Forelimb muscle (tissue), 1 donor: ENCODE measurements around the gene CEACAM16. TPM values are rescaled to one million over a fixed set of nuclear protein-coding genes. Genes with fewer than 3 reads are reported as not detected.

Experiments used
- polyA plus RNA-seq: library from polyadenylated mRNA; unstranded; fragments of 120-200 nt; gene quantifications from one replicate; pipeline ENCODE4 v1.2.1, GENCODE V29; 2013; ENCODE audit not compliant: insufficient read length

CEACAM16 gene
- polyA plus RNA-seq, 1 donor: 0.37 TPM

Other genes with a start within 250 kb of the CEACAM16 start
- 6.4 TPM for gene ZNF180, start 198.6 kb upstream of the CEACAM16 start, polyA plus RNA-seq
- gene CEACAM20, start 169.5 kb upstream of the CEACAM16 start, polyA plus RNA-seq: not detected
- gene IGSF23, start 85.6 kb upstream of the CEACAM16 start, polyA plus RNA-seq: not detected
- gene PVR, start 55.2 kb upstream of the CEACAM16 start, polyA plus RNA-seq: 19.6 TPM
- 8.0 TPM for gene CEACAM19, start 27.7 kb upstream of the CEACAM16 start, polyA plus RNA-seq
- gene BCL3, start 49.6 kb downstream of the CEACAM16 start, polyA plus RNA-seq: 11.6 TPM
- gene CBLC, start 78.7 kb downstream of the CEACAM16 start, polyA plus RNA-seq: not detected
- 201 TPM for gene BCAM, start 110.0 kb downstream of the CEACAM16 start, polyA plus RNA-seq
- gene NECTIN2, start 147.1 kb downstream of the CEACAM16 start, polyA plus RNA-seq: 44.1 TPM
- gene TOMM40, start 192.1 kb downstream of the CEACAM16 start, polyA plus RNA-seq: 35.1 TPM
- 41.6 TPM for gene APOE, start 206.6 kb downstream of the CEACAM16 start, polyA plus RNA-seq
- gene APOC1, start 215.5 kb downstream of the CEACAM16 start, polyA plus RNA-seq: 19.6 TPM
- gene APOC4, start 243.1 kb downstream of the CEACAM16 start, polyA plus RNA-seq: not detected
- not detected for gene APOC2, start 246.9 kb downstream of the CEACAM16 start, polyA plus RNA-seq